H9 (cell line): Measurements from ENCODE around the gene UNC5A. TPM values are rescaled to one million over a fixed set of nuclear protein-coding genes. Genes with fewer than 3 reads are reported as not detected.

Experiments
- DNase-seq: peaks from one replicate; pipeline ENCODE4 v3.0.0-alpha.2; 2017
- H2AFZ ChIP-seq: one replicate; pipeline ENCODE4 v1.6.1; 2013; ENCODE audit warnings: mild to moderate bottlenecking, low read length, control low read depth, moderate library complexity
- H2AK5ac ChIP-seq: 2 replicates; pipeline ENCODE4 v1.6.1; 2013; ENCODE audit warnings: low read length, control low read depth, mixed read lengths; ENCODE audit not compliant: insufficient read length
- H2BK120ac ChIP-seq: one replicate; pipeline ENCODE4 v1.6.1; 2013; ENCODE audit warnings: low read depth, mild to moderate bottlenecking, low read length, control low read depth, inconsistent platforms; ENCODE audit not compliant: poor library complexity, severe bottlenecking
- H2BK12ac ChIP-seq: 2 replicates; pipeline ENCODE4 v1.6.1; 2013; ENCODE audit warnings: low read length, control low read depth, mixed read lengths, low read depth; ENCODE audit not compliant: insufficient read length
- H2BK15ac ChIP-seq: 2 replicates; pipeline ENCODE4 v1.6.1; 2013; ENCODE audit warnings: low read depth, low read length, control low read depth
- H2BK20ac ChIP-seq: one replicate; pipeline ENCODE4 v1.6.1; 2013; ENCODE audit warnings: low read depth, mild to moderate bottlenecking, low read length, control low read depth, inconsistent platforms; ENCODE audit not compliant: poor library complexity, severe bottlenecking
- H2BK5ac ChIP-seq: 2 replicates; pipeline ENCODE4 v1.6.1; 2013; ENCODE audit warnings: low read length, control low read depth, mixed read lengths; ENCODE audit not compliant: insufficient read length
- H3K14ac ChIP-seq: 2 replicates; pipeline ENCODE4 v1.6.1; 2013; ENCODE audit warnings: low read length, control low read depth; ENCODE audit not compliant: insufficient read depth
- H3K18ac ChIP-seq: 2 replicates; pipeline ENCODE4 v1.6.1; 2013; ENCODE audit warnings: low read depth, mild to moderate bottlenecking, mixed read lengths, low read length, control low read depth; ENCODE audit not compliant: insufficient read length
- H3K23ac ChIP-seq: 2 replicates; pipeline ENCODE4 v1.6.1; 2013; ENCODE audit warnings: low read length, control low read depth, mixed read lengths, low read depth; ENCODE audit not compliant: insufficient read length
- H3K23me2 ChIP-seq: 2 replicates; pipeline ENCODE4 v1.6.1; 2013; ENCODE audit warnings: low read depth, mild to moderate bottlenecking, mixed read lengths, low read length, control low read depth; ENCODE audit not compliant: insufficient read length, poor library complexity, severe bottlenecking
- H3K27ac ChIP-seq: 2 replicates; pipeline ENCODE4 v1.5.1; 2013; ENCODE audit warnings: low read length, control low read depth, mixed read lengths, low read depth; ENCODE audit not compliant: insufficient read length
- H3K27me3 ChIP-seq: 2 replicates; pipeline ENCODE4 v1.6.1; 2013; ENCODE audit warnings: low read length, control low read depth, inconsistent platforms; ENCODE audit not compliant: insufficient read depth
- H3K4ac ChIP-seq: 2 replicates; pipeline ENCODE4 v1.6.1; 2013; ENCODE audit warnings: low read depth, mild to moderate bottlenecking, control low read depth, inconsistent platforms, low read length, moderate library complexity
- H3K4me1 ChIP-seq: 2 replicates; pipeline ENCODE4 v1.6.1; 2013; ENCODE audit warnings: low read length, control low read depth, inconsistent platforms; ENCODE audit not compliant: insufficient read depth
- H3K4me2 ChIP-seq: 2 replicates; pipeline ENCODE4 v1.6.1; 2013; ENCODE audit warnings: low read length, control low read depth, mixed read lengths; ENCODE audit not compliant: insufficient read length, insufficient read depth
- H3K56ac ChIP-seq: 2 replicates; pipeline ENCODE4 v1.6.1; 2013; ENCODE audit warnings: low read depth, mild to moderate bottlenecking, mixed read lengths, low read length, control low read depth; ENCODE audit not compliant: insufficient read length
- H3K79me1 ChIP-seq: 2 replicates; pipeline ENCODE4 v1.6.1; 2013; ENCODE audit warnings: low read depth, mild to moderate bottlenecking, moderate library complexity, low read length, control low read depth, inconsistent platforms; ENCODE audit not compliant: insufficient read depth, poor library complexity, severe bottlenecking
- H3K79me2 ChIP-seq: 2 replicates; pipeline ENCODE4 v1.6.1; 2013; ENCODE audit warnings: low read length, control low read depth, inconsistent platforms; ENCODE audit not compliant: insufficient read depth
- H3K9ac ChIP-seq: 2 replicates; pipeline ENCODE4 v1.6.1; 2013; ENCODE audit warnings: low read length, control low read depth, mixed read lengths; ENCODE audit not compliant: insufficient read length; ENCODE audit errors: extremely low read depth
- H3K9me3 ChIP-seq: one replicate; pipeline ENCODE4 v1.6.1; 2013; ENCODE audit warnings: low read depth, low read length, inconsistent platforms; ENCODE audit not compliant: control insufficient read depth
- H3T11ph ChIP-seq: one replicate; pipeline ENCODE4 v1.6.1; 2013; ENCODE audit warnings: mild to moderate bottlenecking, low read length, control low read depth, inconsistent platforms
- H4K20me1 ChIP-seq: one replicate; pipeline ENCODE4 v1.6.1; 2013; ENCODE audit not compliant: control insufficient read depth, insufficient read length, insufficient read depth
- H4K5ac ChIP-seq: 2 replicates; pipeline ENCODE4 v1.6.1; 2013; ENCODE audit warnings: low read depth, mild to moderate bottlenecking, mixed read lengths, low read length, control low read depth; ENCODE audit not compliant: insufficient read length
- H4K8ac ChIP-seq: replicated peaks from 2 replicates; pipeline ENCODE4 v1.6.1; 2013; ENCODE audit warnings: low read length, control low read depth, mixed read lengths, low read depth; ENCODE audit not compliant: insufficient read length
- H4K91ac ChIP-seq: 2 replicates; pipeline ENCODE4 v1.6.1; 2013; ENCODE audit warnings: low read depth, mild to moderate bottlenecking, moderate library complexity, mixed read lengths, low read length, control low read depth; ENCODE audit not compliant: insufficient read length
- H3K27ac Mint-ChIP-seq, 3 experiments: 2 replicates in 2 of 3; 3 replicates in 1 of 3; pipeline ENCODE4 v1.8.0; 2020 to 2021; ENCODE audit warnings: mixed read lengths in 3 of 3, mild to moderate bottlenecking in 1 of 3, moderate library complexity in 1 of 3
- H3K27me3 Mint-ChIP-seq: 2 replicates; pipeline ENCODE4 v1.8.0; 2021; ENCODE audit warnings: low read depth, mild to moderate bottlenecking, moderate library complexity, mixed read lengths
- H3K36me3 Mint-ChIP-seq, 3 experiments: 2 replicates in 2 of 3; 3 replicates in 1 of 3; pipeline ENCODE4 v1.8.0; 2020 to 2021; ENCODE audit warnings: low read depth in 3 of 3, mixed read lengths in 3 of 3; ENCODE audit not compliant: insufficient read depth in 1 of 3
- H3K4me1 Mint-ChIP-seq, 2 experiments: 2 replicates each; pipeline ENCODE4 v1.8.0; 2020; ENCODE audit warnings: mixed read lengths in 2 of 2
- H3K4me3 Mint-ChIP-seq, 2 experiments: 2 replicates in 1 of 2; 3 replicates in 1 of 2; pipeline ENCODE4 v1.8.0; 2020 to 2021; ENCODE audit warnings: mild to moderate bottlenecking in 2 of 2, mixed read lengths in 2 of 2, moderate library complexity in 1 of 2
- H3K9me3 Mint-ChIP-seq, 2 experiments: 2 replicates in 1 of 2; 3 replicates in 1 of 2; pipeline ENCODE4 v1.8.0; 2020; ENCODE audit warnings: mild to moderate bottlenecking in 2 of 2, mixed read lengths in 2 of 2, moderate library complexity in 1 of 2
- CTCF ChIP-seq: fragments of 200-600 bp; sonication (generic); conservative IDR thresholded peaks from 3 replicates; pipeline ENCODE4 v1.8.0; 2021; ENCODE audit warnings: antibody characterized with exemption, mild to moderate bottlenecking
- WGBS: extraction: QIAGEN DNeasy Blood & Tissue Kit; methylation state at CpG from one replicate; pipeline ENCODE4 v1.1.7; 2013; ENCODE audit warnings: missing lambda C conversion rate, low lambda C conversion rate, mixed read lengths; ENCODE audit not compliant: insufficient read length; ENCODE audit errors: extremely low coverage; 5-methylcytosine and 5-hydroxymethylcytosine counted together
- total RNA-seq: library from RNA; stranded (reverse); gene quantifications from 2 replicates; pipeline ENCODE4 v1.2.1, GENCODE V29; 2021

Gene UNC5A
- total RNA-seq, 1 experiment from 2014 or later, result 4.4 TPM

DNA sequence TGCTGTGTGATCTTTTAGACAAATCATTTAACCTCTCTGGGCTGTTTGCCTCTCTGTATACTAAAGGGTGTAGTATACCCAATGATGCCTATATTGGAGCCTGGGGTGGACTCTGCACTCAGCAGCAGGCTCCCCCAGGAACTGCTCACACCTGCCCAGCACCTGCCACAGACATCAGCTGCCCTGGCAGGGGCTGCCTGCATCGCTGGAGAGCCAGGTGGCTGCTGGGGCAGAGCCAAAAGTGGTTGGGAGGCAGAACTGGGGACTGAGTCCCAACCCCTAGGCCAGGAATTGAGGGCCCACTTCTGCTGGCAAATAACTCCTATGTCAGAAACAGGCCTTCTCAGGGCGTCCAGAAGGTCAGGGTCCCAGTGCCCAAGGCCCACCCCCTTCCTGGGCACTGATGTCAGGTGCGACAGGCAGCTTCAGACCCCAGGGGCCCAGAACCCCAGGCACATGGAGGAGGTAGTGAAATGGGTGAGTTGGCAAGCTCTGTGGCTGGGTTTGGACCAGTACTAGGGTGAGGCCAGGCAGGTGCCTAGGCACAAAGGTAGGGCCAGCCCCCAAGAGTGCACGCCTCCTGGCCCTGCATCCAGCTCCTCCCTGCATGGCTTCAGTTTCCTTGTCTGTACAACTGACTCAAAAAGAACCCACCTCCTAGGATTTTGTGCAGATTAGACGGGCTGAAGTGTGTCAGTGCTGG lies 5.8 kb downstream of the UNC5A start:
- Mint-ChIP-seq H3K4me1 (peaks cover 44 to 70% of the 10 kb centered on the region in 2 experiments), H3K27me3 (peaks cover 68% of the 10 kb centered on the region), H3K9me3 (no peaks in the 10 kb centered on the region), H3K36me3 (no peaks in the 10 kb centered on the region; a peak in 1 of 7 replicates), H3K4me3 (peak overlapping the region; percentile 45 to 77; a peak in 4 of 5 replicates), H3K27ac (no peak overlapping the region)
- H2BK120ac ChIP-seq, result no peak overlapping the region
- H3K4ac ChIP-seq, result no peak overlapping the region
- no peak overlapping the region for H2BK15ac ChIP-seq
- peaks cover 13% of the 10 kb centered on the region; the same call in 1 of the 2 replicates for H3K27me3 ChIP-seq
- H3K56ac ChIP-seq, result no peak overlapping the region
- H3T11ph ChIP-seq, result no peak overlapping the region
- no peak overlapping the region for H3K9ac ChIP-seq
- H4K8ac ChIP-seq, result no peak overlapping the region
- no peak overlapping the region for H2AFZ ChIP-seq
- no peaks in the 10 kb centered on the region for H3K79me1 ChIP-seq
- no peaks in the 10 kb centered on the region for H3K9me3 ChIP-seq
- H4K91ac ChIP-seq, result no peak overlapping the region
- H3K23me2 ChIP-seq, result peaks cover 5% of the 10 kb centered on the region
- H3K27ac ChIP-seq, result no peak overlapping the region
- no CpG with 5 or more reads among the region's 5 CpGs for WGBS
- TF ChIP-seq CTCF, result no peak
- H3K4me2 ChIP-seq, result no peak overlapping the region
- no peaks in the 10 kb centered on the region for H4K20me1 ChIP-seq
- no peaks in the 10 kb centered on the region for H3K79me2 ChIP-seq
- no peak for DNase-seq
- no peak overlapping the region for H2AK5ac ChIP-seq
- no peak overlapping the region for H4K5ac ChIP-seq
- H3K23ac ChIP-seq, result no peak overlapping the region
- H2BK20ac ChIP-seq, result no peak overlapping the region
- H3K18ac ChIP-seq, result no peak overlapping the region
- H3K4me1 ChIP-seq, result no peaks in the 10 kb centered on the region; the same call in 1 of the 2 replicates
- H2BK5ac ChIP-seq, result no peak overlapping the region
- H2BK12ac ChIP-seq, result no peak overlapping the region
- no peak overlapping the region for H3K14ac ChIP-seq
